Neural progenitor cell (in vitro differentiated cells): ENCODE measurements around the gene CST11.

Experiments
- CTCF ChIP-seq: fragments of 200-600 bp; sonication (generic); IDR thresholded peaks from 2 replicates; pipeline ENCODE4 v1.5.1; 2017; ENCODE audit warnings: antibody characterized with exemption, mild to moderate bottlenecking
- EZH2 ChIP-seq: fragments of 200-600 bp; sonication (generic); IDR thresholded peaks from 2 replicates; pipeline ENCODE4 v1.6.1; 2017; ENCODE audit warnings: antibody characterized with exemption, mild to moderate bottlenecking, moderate library complexity
- EZH2phosphoT487 ChIP-seq: fragments of 200-600 bp; sonication (generic); IDR thresholded peaks from 2 replicates; pipeline ENCODE4 v1.6.1; 2017; ENCODE audit warnings: antibody characterized with exemption

- TF ChIP-seq CTCF (no peak), EZH2phosphoT487 (no peak), EZH2 (no peak)
These were observed 16.0 kb downstream of the CST11 start for GRCh38 chr20:23436681-23437080.
